ENCODE measurements around the gene HS3ST4.

- TF ChIP-seq POLR2AphosphoS5 (IDR thresholded peaks at IDR 0.05): no peak
- TF ChIP-seq, protein P1, sequence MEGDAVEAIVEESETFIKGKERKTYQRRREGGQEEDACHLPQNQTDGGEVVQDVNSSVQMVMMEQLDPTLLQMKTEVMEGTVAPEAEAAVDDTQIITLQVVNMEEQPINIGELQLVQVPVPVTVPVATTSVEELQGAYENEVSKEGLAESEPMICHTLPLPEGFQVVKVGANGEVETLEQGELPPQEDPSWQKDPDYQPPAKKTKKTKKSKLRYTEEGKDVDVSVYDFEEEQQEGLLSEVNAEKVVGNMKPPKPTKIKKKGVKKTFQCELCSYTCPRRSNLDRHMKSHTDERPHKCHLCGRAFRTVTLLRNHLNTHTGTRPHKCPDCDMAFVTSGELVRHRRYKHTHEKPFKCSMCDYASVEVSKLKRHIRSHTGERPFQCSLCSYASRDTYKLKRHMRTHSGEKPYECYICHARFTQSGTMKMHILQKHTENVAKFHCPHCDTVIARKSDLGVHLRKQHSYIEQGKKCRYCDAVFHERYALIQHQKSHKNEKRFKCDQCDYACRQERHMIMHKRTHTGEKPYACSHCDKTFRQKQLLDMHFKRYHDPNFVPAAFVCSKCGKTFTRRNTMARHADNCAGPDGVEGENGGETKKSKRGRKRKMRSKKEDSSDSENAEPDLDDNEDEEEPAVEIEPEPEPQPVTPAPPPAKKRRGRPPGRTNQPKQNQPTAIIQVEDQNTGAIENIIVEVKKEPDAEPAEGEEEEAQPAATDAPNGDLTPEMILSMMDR (IDR thresholded peaks at IDR 0.05; ENCODE audit: poor library complexity, severe bottlenecking): no peak
- TF ChIP-seq EZH2 (IDR thresholded peaks at IDR 0.05; ENCODE audit: borderline replicate concordance, insufficient read depth, low read length, poor library complexity, severe bottlenecking): no peak
Measured at GRCh38 chr16:25828510-25828909, 136.8 kb downstream of the HS3ST4 start.

Measured in neural cell (in vitro differentiated cells).